HG03575 (cell line): ENCODE data around the gene FNIP2.
"Not testable (repeated sequence)": the region's sequence is repeated elsewhere in the genome, so short reads cannot be mapped to it uniquely, and the experiment has no call there.

Experiments used
- ATAC-seq: cut with Tn5 transposase; IDR thresholded peaks from one replicate; pipeline ENCODE4 v1.9.1; 2021; ENCODE audit not compliant: unreplicated experiment, insufficient number of reproducible peaks, low FRiP score; ENCODE audit errors: extremely low read depth

FNIP2 gene

DNA sequence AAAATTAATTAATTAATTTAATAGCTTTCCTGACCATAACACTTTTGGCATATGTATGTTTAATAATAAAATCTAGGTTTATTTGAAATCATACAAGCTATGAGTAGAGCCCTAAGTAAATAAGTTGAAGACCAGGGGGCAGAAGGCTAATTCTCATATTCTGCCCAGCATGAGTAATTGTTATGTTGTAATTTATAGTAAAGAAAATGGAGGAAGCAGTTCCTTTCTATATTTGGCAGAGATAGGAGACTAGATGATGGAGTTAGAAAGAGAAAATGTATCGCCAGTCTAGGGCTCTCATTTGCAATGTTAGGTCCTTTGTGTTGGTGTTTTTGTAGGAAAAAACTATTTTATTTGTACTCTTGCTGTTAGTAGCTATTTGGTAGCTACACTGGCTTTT lies 89.1 kb downstream of the FNIP2 start:
- no peak for ATAC-seq

DNA sequence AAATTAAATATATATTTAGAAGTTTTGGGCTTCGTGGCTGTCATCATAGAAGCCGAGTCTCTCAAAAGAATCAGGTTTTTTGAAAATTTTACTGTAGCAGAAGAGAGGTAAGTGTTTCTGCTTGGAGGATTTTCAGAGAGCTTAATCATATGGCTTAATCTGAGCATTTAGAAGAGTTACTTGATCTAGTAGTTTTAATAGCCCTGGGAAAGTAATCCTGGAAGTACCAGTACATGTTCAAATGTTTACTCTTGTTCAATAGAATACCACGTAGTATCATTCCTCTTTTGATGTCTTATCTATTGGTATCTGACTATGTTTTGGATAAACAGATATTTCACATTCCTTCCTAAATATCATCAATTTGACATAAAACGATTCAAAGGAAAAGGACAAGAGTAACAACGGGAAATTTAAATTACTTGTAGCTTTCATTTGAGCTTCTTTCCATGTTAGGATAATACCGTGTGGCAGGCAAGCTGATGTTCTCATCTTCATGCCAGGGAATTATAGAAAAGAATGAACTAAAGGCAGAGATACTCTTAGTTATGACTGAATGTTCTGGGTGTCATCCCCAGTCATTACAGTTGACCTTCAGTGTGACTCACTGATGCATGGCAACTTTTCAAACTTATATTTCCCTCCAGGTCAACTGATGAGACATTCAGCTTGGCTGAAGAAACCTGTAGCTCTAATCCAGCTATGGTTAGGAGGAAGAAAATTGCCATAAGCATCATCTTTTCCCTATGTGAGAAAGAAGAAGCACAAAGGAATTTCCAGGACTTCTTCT lies 89.8 kb downstream of the FNIP2 start:
- no peak for ATAC-seq

DNA sequence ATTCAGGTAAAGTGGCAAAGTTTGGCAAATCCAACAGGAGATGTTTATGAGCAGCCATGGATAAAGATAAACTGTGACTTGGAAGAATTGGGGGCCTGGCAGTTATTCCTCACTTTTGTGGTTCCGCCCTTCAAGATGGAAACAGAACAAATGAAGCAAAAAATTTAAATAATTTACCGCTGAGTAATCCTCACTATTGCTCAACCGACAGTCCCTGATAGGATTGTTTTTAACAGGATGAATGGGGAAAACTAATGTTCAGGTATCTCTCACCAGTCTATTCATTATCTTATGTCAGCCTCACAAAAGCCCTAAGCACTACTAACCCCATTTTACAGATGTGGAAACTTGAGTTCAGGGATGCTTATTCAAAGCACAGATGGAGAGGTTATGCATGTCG lies 90.8 kb downstream of the FNIP2 start:
- ATAC-seq, result no peak

DNA sequence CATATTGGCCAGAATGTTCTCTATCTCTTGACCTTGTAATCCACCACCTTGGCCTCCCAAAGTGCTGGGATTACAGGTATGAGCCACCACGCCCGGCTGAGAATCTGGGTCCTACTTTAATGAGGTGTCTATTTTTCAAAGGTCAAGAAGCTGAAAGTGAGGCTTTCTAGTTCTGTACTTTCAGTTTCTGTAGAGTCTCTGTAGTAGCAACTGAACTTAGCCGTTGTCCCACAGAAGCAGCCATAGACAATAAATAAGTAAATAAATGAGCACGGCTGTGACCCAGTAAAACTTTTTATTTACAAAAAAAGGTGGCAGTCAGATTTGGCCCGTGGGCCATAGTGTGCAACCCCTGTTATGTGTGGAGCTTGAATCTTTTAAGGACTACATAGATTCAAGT lies 92.0 kb downstream of the FNIP2 start:
- ATAC-seq, result peak; percentile 61

DNA sequence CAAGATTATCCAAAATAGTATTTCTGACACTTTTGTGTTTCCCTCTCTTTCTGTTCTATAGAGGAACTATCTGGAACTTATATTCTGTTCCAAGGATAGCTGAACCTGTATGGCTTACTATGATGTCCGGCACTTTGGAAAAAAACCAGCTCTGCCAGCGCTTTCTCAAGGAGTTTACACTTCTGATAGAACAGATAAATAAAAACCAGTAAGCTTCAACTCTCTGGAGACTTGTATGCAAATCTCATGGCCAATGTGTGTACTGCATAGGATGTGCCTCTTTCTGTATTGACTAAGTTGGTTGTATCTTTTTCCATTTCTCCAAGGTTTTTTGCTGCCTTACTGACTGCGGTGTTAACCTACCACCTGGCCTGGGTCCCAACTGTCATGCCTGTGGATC lies 92.5 kb downstream of the FNIP2 start:
- no peak for ATAC-seq

DNA sequence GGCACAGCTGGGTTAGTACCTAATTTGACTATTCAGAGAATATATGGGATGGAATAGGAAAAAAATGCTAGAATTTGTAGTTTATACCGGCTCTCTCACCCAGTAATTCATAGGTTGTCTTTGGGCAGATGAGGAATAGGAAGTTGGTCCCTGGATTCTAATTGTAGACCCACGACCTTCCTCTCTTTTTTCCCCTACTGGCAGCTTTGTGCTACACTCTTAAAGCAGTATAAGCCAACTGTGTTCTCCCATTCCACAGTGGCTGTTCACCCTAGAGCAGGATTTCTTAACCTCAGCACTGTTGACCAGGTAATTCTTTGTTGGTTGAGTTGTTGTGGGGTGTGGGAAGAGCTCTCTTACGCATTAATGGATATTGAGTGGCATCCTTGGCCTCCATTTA lies 92.9 kb downstream of the FNIP2 start:
- no peak for ATAC-seq

DNA sequence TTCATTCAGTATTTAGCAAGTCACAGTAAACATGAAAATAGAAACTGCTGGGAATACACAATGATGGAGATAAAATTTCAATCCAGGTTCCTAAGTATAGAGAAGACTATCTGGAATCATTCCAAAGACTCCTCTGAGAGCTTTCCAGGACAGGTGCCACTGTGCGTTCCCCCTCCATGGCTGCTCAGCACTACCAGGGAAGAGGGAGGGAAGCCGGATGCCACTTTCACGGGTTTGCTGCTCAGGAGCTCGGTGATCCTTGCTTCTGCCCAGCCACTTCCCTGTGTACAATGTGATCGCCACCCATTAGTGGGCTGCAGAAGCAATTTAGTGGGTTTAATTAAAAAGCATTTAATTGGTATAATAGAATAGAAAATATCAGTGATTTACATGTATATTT lies 94.5 kb downstream of the FNIP2 start:
- no peak for ATAC-seq

DNA sequence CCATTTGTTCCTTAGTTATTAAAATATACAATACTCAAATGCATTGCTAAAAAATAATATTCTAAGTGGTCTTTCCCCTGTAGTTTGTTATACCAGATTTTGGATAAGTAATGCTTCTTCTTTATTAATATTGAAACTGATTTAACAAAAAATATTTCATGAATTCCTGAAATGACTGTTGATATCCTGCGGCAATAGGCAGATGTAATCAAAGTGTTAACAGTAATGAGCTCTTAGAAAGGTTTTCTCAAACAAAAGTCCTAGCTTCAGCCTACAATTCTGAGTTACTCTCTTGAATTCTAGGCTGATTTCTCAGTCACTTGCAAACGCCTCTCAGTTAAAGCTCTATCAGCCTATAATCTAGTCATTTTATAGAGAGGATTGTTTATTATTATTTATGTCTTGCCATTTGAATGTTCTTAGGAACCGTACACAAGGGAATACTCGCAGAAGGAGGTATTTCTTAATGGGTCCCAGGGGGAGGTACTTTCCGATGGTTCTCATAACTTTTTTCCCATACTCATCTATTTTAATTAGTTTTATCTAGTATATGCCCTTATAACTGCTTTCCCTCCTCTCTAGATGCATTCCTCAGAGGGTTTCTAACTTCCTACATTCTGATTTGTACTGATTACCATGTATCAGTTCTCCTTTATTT lies 96.8 kb downstream of the FNIP2 start:
- ATAC-seq, result no peak

DNA sequence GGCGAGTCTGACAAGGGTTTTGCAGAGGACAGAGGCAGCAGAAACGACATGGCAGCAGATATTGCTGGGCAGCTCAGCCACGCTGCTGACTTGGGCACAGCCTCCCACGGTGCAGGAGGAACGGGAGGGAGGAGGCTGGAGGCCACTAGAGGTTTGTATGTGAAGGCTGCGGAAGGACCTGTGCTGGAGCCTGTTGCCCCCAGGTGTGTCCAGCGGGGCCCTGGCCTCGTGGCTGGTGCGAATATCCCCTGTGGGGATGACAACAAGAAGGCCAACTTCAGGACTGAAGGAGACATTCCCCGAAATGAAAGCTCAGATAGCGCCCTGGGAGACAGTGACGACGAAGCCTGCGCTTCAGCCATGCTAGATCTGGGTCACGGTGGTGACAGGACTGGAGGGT lies 100.2 kb downstream of the FNIP2 start:
- no peak for ATAC-seq

DNA sequence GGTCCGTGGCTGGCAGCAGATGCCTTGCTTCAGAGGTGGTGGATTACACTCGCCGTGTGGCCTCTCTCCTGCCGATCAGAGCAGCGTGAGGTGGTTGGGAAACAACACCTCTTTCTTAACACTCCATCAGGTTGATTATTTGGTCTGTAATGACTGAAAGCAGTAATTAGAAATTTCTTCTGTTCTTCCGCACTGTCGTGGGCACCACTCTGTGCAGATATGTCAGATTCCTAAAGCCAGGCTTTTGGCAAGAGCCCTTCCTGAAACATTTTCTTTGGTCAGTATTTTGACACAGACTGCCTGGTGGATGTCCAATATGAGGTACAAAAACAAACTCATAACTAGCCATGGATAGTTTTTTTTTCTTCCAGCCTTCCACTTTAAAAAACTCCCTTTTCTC lies 100.9 kb downstream of the FNIP2 start:
- ATAC-seq, result no peak

DNA sequence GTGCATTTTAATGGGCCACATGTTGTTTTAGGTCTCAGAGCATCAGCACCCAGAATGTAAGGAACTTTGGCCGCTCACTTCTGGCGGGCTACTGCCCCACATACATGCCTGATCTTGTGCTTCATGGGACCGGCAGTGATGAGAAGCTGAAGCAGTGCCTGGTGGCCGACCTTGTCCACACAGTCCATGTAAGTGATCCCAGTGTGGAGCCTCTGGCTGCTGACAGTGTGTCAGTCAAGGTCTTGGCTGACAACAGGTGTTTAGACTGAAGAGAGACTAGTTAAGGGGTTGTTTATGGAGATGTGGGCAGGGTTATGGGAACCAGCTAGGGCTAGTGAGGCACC lies 101.4 kb downstream of the FNIP2 start:
- no peak for ATAC-seq

DNA sequence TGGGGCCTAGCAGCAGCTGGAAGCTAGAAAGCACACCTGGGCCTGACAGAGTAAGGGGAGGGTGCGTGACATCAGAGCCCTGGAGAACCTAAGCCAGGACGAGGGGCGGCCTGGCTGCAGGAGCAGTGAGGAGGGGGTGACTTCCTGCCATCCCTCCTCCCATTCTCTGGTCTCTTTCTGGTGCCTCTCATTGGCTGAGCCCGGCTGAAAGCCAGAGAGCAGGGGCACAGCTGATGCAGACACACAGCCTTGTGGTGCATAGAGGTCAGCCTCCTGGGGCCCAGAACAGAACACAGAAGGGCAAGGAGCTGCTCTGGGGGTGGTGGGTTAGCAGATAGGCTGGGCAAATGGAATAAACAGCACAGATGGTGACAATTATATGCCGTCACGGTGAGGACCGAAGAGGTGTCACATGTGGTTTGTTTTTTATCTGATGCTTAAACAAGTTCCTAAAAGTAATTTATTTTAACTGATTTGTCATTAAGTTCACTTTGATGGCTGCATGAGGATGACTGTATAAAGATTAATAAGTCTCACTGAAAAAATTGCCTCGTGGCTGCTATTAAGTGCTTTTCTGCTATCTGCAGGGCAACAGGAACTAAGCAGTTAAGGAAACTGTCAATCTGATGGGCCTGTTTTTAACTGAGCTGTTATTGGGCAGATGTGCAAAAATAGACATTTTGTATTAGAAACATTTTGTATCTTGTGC lies 102.0 kb downstream of the FNIP2 start:
- ATAC-seq, result no peak

DNA sequence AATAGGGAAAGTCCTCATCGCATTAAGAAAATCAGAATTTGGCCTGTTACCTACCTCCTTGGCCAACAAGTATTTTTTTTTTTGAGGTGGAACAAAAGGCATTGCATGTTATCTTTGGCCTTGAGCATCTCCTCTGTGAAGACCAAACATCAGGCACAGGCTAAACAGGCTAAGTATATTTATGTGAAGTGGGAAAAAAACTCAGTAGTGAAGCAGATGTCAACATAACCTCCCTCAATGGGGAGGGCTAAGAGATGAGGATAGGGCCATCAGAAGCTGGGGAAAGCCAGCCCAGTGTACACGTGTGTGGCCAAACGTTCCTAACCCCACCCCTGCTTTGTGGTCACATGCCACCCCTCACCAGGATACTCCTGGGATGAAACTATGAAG lies 102.5 kb downstream of the FNIP2 start:
- no peak for ATAC-seq

DNA sequence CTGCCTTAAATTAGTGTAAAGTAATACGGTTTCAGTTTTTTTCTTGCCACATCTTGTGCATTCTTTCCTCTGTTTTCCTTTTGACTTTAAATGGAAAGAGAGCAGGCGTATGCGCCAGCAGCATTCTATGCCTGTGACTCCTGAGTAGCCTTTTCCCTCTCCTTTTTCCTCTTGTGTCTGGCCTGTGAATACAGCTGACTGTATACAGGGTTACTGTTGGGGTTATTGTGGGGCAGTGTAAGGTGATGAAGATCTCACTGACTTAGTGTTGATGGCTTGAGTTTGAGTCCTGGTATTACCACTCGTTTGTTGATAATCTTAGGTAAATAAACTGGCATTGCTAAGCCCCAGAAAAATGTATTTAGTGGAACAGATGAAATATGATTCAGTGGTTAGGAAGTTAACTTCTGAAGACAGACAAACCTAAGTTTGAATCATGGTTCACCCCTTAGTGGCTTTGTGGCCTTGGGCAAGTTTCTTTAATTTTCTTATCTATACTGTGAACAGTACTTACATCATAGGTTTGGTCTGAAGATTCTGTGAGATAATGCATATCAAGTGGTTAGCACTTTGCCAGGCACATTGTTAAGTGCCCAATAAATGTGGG lies 105.1 kb downstream of the FNIP2 start:
- no peak for ATAC-seq

DNA sequence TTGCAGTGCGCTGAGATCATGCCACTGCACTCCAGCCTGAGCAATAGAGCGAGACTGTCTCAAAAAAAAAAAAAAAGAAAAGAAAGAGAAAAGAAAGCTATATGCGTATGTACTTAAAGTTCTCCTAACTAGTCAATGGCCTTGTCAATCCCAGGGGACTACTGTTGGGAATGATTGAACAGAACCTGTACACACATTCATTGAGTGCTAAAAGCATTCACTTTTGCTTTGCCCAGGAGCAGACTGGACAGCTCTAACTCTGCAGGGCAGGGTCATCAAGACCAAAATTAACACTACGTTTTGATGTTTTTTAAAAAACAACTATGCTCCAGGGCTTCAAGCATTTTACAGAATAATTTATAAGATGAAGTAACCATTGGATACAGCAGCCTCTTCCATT lies 106.2 kb downstream of the FNIP2 start:
- no peak for ATAC-seq

DNA sequence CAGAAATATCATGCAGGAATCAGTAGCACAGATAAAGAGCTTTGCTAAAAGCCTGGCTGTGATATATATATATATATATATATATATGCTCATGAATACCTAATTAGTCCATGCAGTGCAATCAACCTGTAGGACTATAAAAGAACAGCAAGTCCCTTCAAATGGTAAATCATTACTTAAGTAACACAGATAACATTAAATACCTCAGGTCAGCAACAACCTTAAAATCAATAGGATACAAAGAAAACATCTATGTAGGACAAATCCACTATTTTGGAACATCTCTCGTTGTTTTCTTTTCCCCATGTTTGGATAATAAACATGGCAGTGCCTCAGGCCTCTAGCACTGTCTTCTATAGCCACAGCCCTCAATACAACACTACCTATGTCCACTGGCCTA lies 106.6 kb downstream of the FNIP2 start:
- ATAC-seq, result no peak

DNA sequence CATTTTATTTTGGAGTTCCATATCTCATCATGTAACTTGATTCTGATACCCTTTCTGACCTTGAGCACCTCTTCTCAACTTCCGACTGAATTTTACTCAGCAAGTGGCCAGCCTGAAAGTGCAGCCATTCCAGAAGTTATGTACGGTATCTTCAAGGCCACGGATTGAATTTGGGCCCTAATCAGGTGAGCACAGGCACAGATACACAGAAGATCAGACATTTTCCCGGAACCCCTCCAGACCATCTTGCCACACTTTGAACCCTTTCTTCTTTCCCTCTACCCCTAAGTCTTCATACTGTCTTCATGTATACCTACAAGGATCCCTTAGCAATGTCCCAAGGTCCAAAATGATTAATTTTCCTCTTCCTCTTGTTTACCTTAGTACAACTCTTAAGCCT lies 108.2 kb downstream of the FNIP2 start:
- ATAC-seq, result no peak

DNA sequence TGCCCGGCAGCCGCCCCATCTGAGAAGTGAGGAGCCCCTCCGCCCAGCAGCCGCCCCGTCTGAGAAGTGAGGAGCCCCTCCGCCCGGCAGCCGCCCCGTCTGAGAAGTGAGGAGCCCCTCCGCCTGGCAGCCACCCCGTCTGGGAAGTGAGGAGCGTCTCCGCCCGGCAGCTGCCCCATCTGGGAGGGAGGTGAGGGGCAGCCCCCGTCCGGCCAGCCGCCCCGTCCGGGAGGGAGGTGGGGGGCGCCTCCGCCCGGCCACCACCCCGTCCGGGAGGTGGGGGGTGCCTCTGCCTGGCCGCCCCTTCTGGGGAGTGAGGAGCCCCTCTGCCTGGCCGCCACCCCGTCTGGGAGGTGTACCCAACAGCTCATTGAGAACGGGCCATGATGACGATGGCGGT lies 113.3 kb downstream of the FNIP2 start:
- not testable (repeated sequence) for ATAC-seq

DNA sequence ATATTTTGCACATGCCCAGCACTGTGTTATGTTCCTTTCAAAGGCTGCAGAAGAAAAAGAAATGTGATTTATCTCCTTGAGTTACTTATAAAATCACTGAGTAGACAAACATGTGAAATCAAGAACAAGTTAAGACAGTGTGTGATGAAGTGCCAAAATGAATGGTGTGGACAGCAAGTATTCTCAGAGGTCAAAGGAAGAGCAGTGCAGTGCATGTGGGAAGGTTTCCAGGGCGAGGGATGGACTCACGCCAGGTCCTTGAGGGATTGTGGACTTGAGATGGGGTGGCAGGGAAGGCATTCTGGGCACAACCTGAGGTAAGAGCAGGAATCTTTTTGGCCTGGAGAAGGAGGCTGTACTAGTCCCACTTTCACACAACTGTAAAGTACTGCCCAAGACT lies 115.5 kb downstream of the FNIP2 start:
- ATAC-seq, result no peak

DNA sequence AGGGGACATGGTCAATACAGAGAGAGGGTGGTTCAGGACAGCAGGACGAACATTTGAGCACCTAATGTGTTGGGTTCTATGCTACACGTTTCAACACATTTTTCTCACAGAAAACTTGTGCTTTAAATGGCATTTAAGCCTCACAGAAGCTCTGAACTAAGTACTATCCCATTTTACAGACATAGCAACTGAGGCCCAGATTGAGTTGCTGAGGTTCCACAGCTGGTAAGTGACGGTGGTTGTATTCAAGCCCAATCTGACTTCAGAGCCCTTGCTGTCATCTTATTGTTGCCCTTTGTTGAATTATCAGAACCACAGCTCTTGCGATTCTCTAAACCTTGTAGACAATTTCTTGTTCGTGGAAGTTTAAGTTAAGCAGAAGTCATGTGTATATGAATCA lies 116.7 kb downstream of the FNIP2 start:
- ATAC-seq, result no peak
